Thoracic aorta (tissue), 2 donors: ENCODE measurements around the gene ALDH3B2. TPM values are rescaled to one million over a fixed set of nuclear protein-coding genes. Genes with fewer than 3 reads are reported as not detected.

Source experiments
- ATAC-seq: fragments of 150-250 bp; one replicate; pipeline ENCODE4 v1.8.0; 2017; ENCODE audit warnings: low read depth; ENCODE audit not compliant: insufficient number of reproducible peaks, low FRiP score
- DNase-seq: peaks from one replicate; pipeline ENCODE4 v3.0.0-alpha.2; 2020; ENCODE audit warnings: low spot score
- H3K27ac ChIP-seq, 2 donors: fragments of 200-600 bp; sonication (generic); 1 replicate in 1 of 2; 2 replicates in 1 of 2; pipeline ENCODE4 v1.5.1; 2016; ENCODE audit warnings: mild to moderate bottlenecking in 2 of 2, moderate library complexity in 2 of 2
- H3K27me3 ChIP-seq: fragments of 200-600 bp; sonication (generic); replicated peaks from 2 replicates; pipeline ENCODE4 v1.6.0; 2016; ENCODE audit warnings: mild to moderate bottlenecking; ENCODE audit not compliant: insufficient read depth
- H3K36me3 ChIP-seq: fragments of 200-600 bp; sonication (generic); one replicate; pipeline ENCODE4 v1.5.1; 2016
- H3K4me1 ChIP-seq, 2 donors: fragments of 200-600 bp; sonication (generic); 1 replicate in 1 of 2; 2 replicates in 1 of 2; pipeline versions ENCODE4 v1.5.1 to v1.6.0; 2016; ENCODE audit warnings: low read depth in 2 of 2, mild to moderate bottlenecking in 1 of 2; ENCODE audit not compliant: control insufficient read depth in 1 of 2
- H3K4me3 ChIP-seq: fragments of 200-600 bp; sonication (generic); 2 replicates; pipeline ENCODE4 v1.5.1; 2016; ENCODE audit warnings: mild to moderate bottlenecking
- H3K9me3 ChIP-seq: fragments of 200-600 bp; sonication (generic); 2 replicates; pipeline ENCODE4 v1.5.1; 2016
- total RNA-seq, 2 donors: library from RNA; depleted of rRNA; stranded (reverse); fragments of >200 nt; gene quantifications; one replicate each; pipeline versions ENCODE4 v1.1.0 to v1.2.3, GENCODE V29; 2016
- TF ChIP-seq, protein P1 (sequence below): fragments of 200-600 bp; sonication (generic); IDR thresholded peaks from one replicate; pipeline ENCODE4 v1.5.1; 2019; ENCODE audit warnings: antibody characterized with exemption

ALDH3B2 gene
- total RNA-seq, 2 donors from 2014 or later = not detected

DNA sequence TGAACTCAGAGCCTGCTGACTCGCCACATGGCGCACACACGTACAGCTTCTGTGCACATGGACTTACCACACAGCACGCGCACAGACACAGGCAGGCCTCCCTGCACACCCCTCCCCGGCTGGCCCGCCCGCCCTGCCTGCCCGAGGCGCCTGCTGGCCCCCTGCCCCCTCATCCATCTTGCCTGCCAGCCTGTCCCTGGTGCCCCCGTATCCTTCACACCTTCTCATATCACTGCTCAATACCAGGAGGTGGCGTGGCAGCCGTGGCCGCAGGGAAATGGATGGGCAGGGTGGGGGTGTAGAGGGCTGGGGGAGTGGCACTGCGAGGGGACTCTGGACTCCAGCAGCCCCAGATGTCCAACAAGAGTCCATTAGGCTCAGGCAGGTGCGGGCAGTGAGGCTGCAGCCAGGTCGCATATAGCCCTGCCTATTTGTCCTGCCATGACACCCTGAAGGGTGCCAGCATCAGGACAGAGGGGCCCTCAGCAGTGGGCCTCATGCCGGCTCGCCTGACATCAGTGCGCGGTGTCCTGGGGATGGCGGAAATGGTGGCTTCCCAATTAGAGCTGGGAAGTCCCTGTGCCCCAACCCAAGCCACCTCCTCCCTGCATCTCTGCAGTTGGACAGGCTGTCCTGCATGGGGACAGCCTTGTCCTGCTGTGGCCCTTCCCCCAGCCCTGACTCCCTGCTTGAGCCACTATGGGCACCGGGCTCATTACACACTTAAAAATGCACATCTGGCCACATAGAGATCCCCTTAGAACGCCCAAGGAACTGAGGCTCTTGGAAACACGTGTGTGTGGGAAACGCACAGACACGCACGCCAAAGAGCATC is 32.9 kb downstream of the ALDH3B2 start:
- Histone ChIP-seq H3K9me3 (no peaks in the 10 kb centered on the region), H3K4me1 (no peaks in the 10 kb centered on the region), H3K36me3 (no peaks in the 10 kb centered on the region), H3K27me3 (no peaks in the 10 kb centered on the region), H3K27ac (no peak overlapping the region), H3K4me3 (no peak overlapping the region)
- ATAC-seq = no peak
- TF ChIP-seq, protein P1, sequence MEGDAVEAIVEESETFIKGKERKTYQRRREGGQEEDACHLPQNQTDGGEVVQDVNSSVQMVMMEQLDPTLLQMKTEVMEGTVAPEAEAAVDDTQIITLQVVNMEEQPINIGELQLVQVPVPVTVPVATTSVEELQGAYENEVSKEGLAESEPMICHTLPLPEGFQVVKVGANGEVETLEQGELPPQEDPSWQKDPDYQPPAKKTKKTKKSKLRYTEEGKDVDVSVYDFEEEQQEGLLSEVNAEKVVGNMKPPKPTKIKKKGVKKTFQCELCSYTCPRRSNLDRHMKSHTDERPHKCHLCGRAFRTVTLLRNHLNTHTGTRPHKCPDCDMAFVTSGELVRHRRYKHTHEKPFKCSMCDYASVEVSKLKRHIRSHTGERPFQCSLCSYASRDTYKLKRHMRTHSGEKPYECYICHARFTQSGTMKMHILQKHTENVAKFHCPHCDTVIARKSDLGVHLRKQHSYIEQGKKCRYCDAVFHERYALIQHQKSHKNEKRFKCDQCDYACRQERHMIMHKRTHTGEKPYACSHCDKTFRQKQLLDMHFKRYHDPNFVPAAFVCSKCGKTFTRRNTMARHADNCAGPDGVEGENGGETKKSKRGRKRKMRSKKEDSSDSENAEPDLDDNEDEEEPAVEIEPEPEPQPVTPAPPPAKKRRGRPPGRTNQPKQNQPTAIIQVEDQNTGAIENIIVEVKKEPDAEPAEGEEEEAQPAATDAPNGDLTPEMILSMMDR = no peak
- DNase-seq = no peak

DNA sequence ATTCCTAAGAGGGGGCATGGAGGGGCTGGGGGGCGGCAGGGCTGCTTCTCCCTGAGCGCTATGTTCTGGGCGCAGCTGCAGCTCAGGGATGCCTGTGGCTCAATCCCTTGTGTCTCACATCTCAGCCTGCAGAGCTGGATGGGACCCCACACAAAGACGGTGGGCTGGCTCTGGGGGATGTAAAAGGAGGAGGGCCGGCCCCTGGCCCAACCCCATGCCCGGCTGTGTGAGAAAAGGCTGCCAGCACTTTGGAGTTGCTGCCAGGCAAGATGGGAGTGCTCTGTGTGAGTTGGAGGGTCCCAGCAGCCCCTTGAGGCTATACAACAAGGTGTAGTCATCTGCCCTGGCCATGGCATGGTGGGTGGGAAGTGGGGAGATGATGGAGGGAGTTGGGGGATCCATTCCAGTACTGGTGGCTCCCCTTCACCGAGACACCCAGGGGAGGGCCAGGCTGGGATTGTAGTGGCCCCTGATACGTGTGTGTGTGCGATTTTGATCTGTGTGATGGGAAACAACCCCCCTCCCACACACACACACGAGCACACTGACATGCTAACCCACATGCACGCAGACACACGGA is 33.6 kb downstream of the ALDH3B2 start:
- ATAC-seq = no peak
- no peak overlapping the region for H3K27ac ChIP-seq
- no peak overlapping the region for H3K4me3 ChIP-seq
- no peak for DNase-seq
- TF ChIP-seq, protein P1 = no peak
- no peaks in the 10 kb centered on the region for H3K9me3 ChIP-seq
- no peaks in the 10 kb centered on the region for H3K27me3 ChIP-seq
- H3K4me1 ChIP-seq = no peaks in the 10 kb centered on the region
- no peaks in the 10 kb centered on the region for H3K36me3 ChIP-seq

DNA sequence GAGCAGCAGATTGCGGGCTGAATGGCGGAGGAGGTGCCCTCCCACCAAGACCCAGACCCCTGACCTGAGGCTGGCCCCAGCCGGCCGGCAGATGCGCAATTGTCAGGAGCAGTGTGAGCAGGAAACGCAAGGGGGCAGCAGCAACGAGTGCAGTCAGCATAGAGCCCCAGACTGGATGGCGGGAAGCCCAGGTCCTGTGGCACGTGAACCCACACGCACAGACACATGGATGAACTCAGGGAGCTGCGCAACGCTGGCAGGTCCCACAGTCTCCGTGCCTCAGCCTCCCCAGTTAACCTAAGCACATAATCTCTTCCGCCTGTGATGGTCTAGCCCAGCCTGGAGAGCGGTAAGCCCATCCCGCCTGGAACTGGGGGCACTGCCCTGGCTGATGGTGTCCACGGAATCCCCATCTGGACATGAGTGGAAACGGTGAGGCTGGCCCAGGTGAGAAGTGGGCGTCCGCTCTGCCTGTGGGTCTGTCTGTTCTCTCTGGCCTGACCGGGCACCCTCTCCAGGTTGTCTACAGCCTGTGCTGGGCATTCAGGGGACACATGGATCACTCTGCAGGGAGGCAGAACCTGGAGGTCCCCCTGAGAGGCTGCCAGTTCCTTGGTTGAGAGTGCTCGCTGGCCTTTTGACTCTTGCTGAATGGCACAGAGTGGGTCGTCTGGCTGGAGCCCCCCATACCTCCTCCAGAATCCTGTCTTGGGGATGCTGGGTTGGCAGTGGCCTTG is 34.2 kb downstream of the ALDH3B2 start:
- Histone ChIP-seq H3K36me3 (no peaks in the 10 kb centered on the region), H3K27me3 (no peaks in the 10 kb centered on the region), H3K9me3 (no peaks in the 10 kb centered on the region), H3K4me3 (no peak overlapping the region), H3K4me1 (no peaks in the 10 kb centered on the region), H3K27ac (no peak overlapping the region)
- DNase-seq = no peak
- TF ChIP-seq, protein P1 = peak; percentile 46
- no peak for ATAC-seq

DNA sequence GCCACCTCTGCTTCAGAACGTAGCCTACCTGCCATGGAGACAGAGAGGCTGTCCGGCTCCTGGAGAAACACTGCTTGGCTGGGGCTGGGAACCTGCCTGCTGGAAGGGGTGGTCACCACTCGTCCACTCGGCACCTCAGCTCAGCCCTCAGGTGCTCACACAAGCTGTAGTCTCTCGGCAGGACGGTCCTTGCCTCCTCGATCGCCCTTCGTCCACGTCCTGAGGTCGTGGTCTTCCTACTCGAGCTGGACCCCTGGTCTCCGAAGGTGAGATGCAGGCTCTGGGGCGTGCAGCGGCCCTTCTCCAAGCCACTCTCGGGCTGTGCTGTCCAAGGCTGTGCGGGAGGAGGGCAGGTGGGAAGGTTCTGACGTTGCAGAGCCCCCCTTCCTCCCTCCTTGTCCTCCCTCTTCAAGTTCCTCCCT is 35.0 kb downstream of the ALDH3B2 start, which contains the start of gene TBX10:
TBX10 (minus strand) TSS at position 326 of the 422 bp plus-strand sequence; CDS start at position 35, 291 bp downstream.
- DNase-seq (no peak), ATAC-seq (no peak)
- Histone ChIP-seq H3K9me3 (no peaks in the 10 kb centered on the region), H3K4me1 (no peaks in the 10 kb centered on the region), H3K36me3 (no peaks in the 10 kb centered on the region), H3K4me3 (no peak within 1 kb of the TSS), H3K27me3 (no peaks in the 10 kb centered on the region), H3K27ac (no peak within 1 kb of the TSS)
- TF ChIP-seq, protein P1 = no peak
